Mononuclear cell (primary cell): ENCODE measurements around the gene DAPK1. TPM values are rescaled to one million over a fixed set of nuclear protein-coding genes. Genes with fewer than 3 reads are reported as not detected.

Source experiments
- H3K27me3 ChIP-seq: 2 replicates; pipeline ENCODE4 v1.6.0; 2011; ENCODE audit warnings: low read length, control low read depth; ENCODE audit not compliant: insufficient read depth
- H3K4me1 ChIP-seq: 2 replicates; pipeline ENCODE4 v1.5.1; 2011; ENCODE audit warnings: mild to moderate bottlenecking, low read length, control low read depth; ENCODE audit not compliant: insufficient read depth
- H3K4me3 ChIP-seq: 2 replicates; pipeline ENCODE4 v1.5.1; 2011; ENCODE audit warnings: mild to moderate bottlenecking, low read length, moderate library complexity
- H3K9me3 ChIP-seq: 2 replicates; pipeline ENCODE4 v1.5.1; 2011; ENCODE audit warnings: low read depth, mild to moderate bottlenecking, control low read depth, low read length
- total RNA-seq: library from RNA; depleted of rRNA; stranded (reverse); fragments of >200 nt; gene quantifications from one replicate; pipeline ENCODE4 v1.2.3, GENCODE V29; 2012

Gene DAPK1
- total RNA-seq, 1 donor: 21.8 TPM

DNA sequence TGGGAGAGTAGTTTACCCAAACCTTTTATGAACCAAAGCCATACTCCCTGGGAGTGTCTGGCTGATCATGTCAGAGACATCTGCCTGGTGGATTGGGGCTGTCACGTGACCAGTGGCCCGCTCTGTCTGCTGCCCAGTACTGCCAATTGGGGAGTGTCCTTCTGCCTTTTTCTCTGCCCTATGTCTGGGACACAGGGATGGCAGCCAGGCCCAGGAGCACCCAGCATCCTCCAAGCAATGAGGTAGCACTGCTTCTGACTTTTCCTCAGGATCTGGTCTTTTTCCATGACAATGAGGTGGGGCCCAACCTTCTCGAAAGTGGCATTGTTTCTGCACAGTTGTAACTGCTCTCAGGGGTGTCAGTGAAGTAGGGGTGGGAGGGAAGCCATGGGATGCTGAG is 21.8 kb downstream of the DAPK1 start:
- H3K4me3 ChIP-seq: no peak overlapping the region
- H3K9me3 ChIP-seq: no peaks in the 10 kb centered on the region
- no peaks in the 10 kb centered on the region for H3K27me3 ChIP-seq
- peaks cover 59% of the 10 kb centered on the region for H3K4me1 ChIP-seq

DNA sequence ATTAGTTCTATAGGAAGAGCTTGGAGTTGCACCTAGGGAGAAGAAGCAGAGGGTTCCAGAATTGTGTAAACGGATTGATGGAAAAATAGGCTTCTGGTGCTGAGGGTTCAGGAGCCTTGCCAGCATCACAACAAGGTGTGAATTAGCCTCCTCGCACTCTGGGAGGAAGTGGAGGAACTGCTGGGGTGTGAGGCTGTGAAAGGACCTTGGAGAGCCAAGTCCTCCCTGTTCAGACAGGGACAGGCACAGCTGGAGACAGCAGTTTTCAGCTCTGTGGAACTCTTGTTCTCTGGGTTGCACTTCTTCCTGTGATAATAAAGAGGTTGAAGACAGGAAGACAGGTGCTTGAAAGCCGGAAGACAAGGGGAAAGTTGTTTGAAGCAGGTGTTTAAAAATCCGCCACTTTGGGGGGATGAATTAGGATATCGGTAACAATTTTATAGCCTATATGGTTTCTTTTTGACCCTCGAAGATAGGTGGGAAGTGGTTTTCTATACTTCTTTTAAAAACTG is 22.6 kb downstream of the DAPK1 start:
- Histone ChIP-seq H3K9me3 (no peaks in the 10 kb centered on the region), H3K4me1 (peaks cover 52% of the 10 kb centered on the region), H3K4me3 (no peak overlapping the region), H3K27me3 (no peaks in the 10 kb centered on the region)

DNA sequence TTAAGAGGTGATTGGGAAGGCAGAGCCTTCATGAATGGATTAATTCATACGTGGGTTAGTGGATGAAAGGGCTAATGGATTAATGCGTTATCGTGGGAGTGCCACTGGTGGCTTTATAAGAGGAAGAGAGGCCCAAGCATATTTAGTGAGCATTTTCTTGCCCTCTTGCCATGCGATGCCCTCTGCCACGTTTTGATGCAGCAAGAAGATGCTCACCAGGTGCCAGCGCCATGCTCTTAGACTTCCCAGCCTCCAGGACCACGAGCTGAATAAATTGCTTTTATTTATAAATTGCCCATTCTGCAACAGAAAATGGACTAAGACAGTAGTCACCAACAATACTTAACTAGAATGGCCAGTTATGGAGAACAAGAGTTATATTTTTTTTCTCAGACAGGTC is 24.2 kb downstream of the DAPK1 start:
- peaks cover 36% of the 10 kb centered on the region for H3K4me1 ChIP-seq
- H3K9me3 ChIP-seq: no peaks in the 10 kb centered on the region
- no peak overlapping the region for H3K4me3 ChIP-seq
- no peaks in the 10 kb centered on the region for H3K27me3 ChIP-seq

DNA sequence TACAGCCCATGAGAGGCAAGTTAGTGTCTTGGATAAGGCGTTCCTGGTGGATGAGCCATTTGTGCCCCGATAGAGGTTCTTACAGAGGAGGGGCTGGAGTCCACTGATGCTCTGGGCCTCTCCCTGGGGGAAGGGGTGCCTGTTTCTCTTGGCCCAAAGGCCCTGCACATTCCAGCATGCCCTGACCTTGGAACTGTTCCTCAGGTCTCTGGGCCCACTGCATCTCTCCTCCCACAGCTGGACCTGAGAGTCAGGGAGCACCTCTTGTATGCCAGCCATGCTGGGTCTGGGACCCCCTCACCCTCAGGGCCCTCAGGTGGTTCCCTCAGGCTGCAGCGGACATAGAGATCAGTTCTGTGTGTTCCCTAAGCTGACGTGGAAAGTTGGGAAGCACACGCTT is 26.4 kb downstream of the DAPK1 start:
- H3K9me3 ChIP-seq: no peaks in the 10 kb centered on the region
- H3K27me3 ChIP-seq: no peaks in the 10 kb centered on the region
- H3K4me1 ChIP-seq: peaks cover 16% of the 10 kb centered on the region
- no peak overlapping the region for H3K4me3 ChIP-seq

DNA sequence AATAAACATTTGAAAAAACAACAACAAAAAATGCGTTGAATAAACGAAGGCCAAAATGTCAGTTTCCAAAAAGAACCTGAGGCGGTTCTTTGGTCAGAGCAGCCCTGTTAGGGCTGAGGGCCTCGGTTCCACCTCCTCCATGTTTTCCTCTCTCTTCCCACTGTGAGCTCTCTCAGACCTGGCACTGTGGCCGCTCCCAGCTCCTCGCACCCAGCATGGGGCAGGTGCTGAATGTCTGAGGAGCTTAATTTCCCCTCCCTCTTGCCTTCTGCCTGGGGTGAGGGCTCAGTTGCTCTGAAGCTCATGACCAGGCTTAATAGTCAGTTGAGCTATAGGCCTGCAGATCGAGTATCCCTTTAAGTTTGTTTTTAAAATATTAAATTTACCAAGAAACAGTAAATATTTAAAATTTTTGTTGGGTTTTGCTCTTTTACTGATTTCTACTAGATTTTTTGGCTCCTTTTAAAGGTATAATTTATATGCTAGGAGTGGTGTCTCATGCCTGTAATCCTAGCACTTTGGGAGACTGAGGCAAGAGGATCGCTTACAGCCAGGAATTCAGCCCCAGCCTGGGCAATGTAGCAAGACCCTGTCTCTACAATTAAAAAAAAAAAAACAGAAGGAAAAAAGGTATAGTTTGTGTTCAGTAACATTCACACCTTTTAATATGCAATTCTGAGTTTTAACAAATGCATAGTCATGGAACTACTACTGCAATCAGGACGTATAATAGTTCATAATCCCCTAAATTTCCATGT is 28.1 kb downstream of the DAPK1 start:
- H3K9me3 ChIP-seq: no peaks in the 10 kb centered on the region
- H3K4me1 ChIP-seq: peaks cover 20% of the 10 kb centered on the region
- no peaks in the 10 kb centered on the region for H3K27me3 ChIP-seq
- H3K4me3 ChIP-seq: no peak overlapping the region

DNA sequence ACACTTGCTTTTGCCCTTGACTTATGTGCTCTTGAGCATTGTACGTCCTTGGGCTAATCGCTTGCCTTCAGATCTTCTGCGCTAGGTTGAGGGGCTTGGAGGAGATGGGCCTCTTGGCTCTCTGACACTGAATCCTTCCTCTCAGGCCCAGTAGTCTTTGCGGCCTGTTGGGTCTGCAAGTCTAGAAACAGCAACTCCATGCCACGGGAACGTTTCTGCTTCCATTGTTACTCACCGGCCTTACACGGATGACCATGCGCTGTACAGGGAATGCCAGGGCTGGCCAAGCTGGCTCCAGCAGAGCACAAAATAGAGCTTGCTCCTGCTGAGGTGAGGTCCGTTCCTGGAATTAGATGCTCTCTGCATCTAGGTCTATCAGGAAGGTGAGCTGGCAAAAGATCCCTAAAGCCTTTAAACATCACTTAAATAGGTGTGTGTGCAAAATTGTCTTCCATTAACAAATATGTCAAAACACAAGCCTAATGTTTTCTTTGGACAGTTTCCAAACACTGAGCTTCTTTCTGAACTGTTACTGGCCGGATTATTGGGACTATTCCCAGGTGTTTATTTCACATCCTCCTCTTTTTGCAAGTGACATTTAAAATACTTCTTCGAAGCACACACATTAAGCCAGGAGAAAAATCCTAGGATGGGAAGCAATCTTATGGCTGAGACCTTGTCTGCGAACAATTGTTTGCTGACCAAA is 29.7 kb downstream of the DAPK1 start:
- H3K27me3 ChIP-seq: no peaks in the 10 kb centered on the region
- peaks cover 25% of the 10 kb centered on the region for H3K4me1 ChIP-seq
- no peak overlapping the region for H3K4me3 ChIP-seq
- no peaks in the 10 kb centered on the region for H3K9me3 ChIP-seq

DNA sequence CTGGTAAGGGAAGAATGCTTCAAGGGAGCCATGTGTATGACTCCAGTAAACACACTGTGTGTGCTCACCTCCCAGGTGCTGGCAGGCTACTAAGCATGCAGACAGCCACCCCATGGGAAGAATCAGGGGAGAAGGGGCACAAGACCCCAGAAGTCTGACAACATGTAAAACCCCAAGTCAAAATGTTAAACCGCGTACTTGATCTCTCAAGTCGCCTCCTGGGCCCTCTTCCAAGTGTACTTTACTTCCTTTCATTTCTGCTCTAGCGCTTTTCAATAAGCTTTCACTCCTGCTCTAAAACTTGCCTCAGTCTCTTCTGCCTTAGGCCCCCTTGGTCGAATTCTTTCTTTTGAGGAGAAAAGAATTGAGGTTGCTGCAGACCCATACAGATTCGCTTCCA is 31.3 kb downstream of the DAPK1 start:
- Histone ChIP-seq H3K27me3 (no peaks in the 10 kb centered on the region), H3K9me3 (no peaks in the 10 kb centered on the region), H3K4me3 (no peak overlapping the region), H3K4me1 (peaks cover 25% of the 10 kb centered on the region)

DNA sequence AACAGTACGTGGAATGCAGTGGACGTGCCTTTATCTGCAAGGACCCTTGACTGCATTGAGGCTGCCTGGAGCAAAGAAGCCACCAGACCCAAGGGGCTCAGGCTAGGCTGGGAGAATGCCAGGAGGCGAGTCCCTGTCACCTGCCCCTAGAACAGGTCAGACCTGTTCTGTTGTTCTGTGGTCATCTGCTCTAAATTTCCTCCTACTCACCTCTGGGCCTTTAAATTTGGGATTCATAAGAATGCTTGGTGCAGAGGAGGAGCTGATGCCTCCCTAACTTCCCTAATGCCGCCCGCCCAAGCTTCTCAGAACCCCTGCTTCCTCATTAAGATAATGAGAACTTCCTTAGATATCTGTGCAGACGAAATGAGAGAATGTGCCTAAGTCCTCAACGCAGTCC is 32.0 kb downstream of the DAPK1 start:
- Histone ChIP-seq H3K27me3 (no peaks in the 10 kb centered on the region), H3K9me3 (no peaks in the 10 kb centered on the region), H3K4me3 (no peak overlapping the region), H3K4me1 (peaks cover 25% of the 10 kb centered on the region)

DNA sequence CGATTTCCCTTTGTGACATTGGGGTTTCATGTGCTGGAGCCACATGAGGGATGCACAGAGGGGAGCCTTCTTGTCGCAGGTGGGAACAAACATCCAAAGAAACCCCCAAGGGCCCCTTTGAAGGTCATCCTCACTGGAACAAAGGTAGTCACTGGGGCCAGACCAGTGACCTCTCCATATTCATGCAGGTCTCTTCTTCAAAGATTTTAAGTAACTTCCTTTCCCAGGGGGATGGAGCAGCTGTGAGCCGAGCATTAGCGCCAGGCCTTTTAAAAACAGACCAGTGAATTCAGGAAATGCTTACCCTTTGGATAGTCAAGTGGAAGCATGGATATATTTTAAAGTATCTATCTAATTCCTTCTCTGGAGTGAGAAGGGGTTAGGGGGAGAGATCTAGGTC is 33.0 kb downstream of the DAPK1 start:
- Histone ChIP-seq H3K27me3 (no peaks in the 10 kb centered on the region), H3K4me3 (no peak overlapping the region), H3K9me3 (no peaks in the 10 kb centered on the region)

DNA sequence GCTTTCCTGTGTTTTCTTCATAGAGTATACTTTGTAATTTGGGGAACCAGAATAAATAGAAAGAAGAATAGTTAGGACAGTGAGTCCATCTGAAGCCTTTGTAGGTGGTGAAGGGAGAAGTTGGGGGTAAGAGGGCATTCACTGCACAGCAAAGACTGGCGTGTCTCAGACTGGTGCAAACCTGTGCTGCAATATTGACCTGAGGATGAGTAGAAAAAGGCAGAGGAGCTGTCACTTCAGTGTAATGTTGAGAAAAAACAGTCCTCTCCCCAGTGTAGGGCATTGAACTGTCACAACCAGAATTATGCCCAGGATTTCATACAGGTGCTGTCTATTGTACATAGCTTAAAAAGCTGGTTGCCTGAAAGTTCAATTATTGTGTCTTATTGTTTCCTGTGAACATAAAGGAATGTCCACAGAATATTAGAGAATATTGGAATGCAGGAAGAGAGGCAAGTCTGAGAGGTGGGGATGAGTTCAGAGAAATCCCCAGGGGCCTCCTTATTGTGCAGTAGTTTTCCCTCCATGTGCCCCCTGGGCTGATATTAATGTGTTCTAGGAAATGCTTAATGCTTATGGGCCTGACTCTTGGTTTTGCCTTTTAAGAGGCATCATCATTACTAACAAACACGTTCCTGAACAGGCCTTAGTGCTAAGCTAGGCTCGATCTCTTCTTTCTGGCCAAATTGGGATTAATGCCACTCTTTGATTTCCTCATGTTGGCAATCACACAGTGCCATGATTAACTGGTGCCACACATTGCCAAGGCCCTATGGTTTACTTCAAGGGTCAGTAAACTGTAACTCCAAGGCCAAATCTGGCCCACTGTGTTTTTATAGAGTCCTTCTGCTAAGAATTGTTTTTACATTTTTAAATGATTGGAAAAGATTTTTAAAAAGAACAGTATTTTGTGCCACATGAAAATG is 34.0 kb downstream of the DAPK1 start:
- Histone ChIP-seq H3K4me3 (no peak overlapping the region), H3K4me1 (peaks cover 29% of the 10 kb centered on the region), H3K27me3 (no peaks in the 10 kb centered on the region)

More for the DNA sequence above, 33.0 kb downstream of the DAPK1 start:
- peaks cover 25% of the 10 kb centered on the region for H3K4me1 ChIP-seq

DNA sequence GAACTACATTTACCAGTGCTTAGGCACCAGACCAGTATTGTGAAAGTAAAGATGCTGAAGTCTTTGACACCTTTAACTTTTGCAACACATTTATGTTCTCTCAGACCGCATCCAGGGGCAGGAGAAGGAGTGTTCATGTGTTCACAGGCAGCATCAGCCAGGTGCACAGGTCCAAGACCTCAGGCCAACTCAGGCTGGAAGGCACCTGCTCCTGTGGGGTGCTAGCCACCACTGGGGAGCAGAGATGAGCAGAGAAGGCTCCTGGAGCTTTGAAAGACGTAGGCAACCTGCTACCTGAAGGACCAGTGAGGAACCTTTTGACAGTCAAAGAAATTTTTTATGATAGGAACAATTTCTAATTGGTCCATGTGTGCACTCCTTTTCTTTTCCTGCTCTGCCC is 35.6 kb downstream of the DAPK1 start:
- H3K9me3 ChIP-seq: no peaks in the 10 kb centered on the region
- no peaks in the 10 kb centered on the region for H3K27me3 ChIP-seq
- peaks cover 29% of the 10 kb centered on the region for H3K4me1 ChIP-seq
- H3K4me3 ChIP-seq: no peak overlapping the region

More for the DNA sequence above, 34.0 kb downstream of the DAPK1 start:
- H3K9me3 ChIP-seq: no peaks in the 10 kb centered on the region

DNA sequence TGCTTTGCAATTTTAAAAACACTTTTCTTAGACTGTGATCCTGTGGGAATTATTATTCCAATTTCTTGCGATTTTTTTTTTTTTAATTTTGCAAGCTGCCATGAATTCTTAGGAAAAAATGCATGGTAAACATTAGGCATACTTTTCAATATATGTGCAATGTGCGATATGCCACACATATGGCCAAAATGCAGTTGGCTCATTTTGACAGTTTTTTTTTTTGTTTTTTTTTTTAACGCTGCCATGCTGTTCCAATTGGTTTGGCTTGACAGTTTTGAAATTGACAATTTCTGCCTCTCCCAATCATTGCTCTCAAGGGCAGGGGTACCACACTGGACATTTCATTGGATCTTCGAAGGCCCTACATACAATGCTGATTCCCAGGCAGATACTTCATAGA is 36.4 kb downstream of the DAPK1 start:
- no peaks in the 10 kb centered on the region for H3K27me3 ChIP-seq
- H3K4me1 ChIP-seq: peaks cover 26% of the 10 kb centered on the region
- H3K9me3 ChIP-seq: no peaks in the 10 kb centered on the region
- no peak overlapping the region for H3K4me3 ChIP-seq

DNA sequence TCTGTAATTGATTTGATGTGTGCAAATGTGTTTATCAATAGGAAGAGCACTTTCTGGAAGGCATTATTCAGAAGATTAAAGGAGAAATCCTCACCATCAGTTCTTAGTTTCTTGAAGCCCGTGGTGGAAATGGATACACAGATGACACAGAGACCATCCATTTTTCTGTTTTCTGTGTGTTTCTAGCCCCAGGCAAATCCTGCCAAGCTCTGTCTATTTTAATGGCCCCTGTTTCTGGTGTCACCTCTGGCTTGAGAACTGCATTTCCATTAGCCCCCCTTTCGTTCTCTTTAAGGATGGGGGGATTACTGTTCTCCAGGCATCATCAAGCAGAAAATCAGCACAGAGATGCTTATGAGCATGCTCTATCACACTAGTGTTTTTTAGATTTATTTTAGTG is 37.3 kb downstream of the DAPK1 start:
- Histone ChIP-seq H3K9me3 (no peaks in the 10 kb centered on the region), H3K27me3 (no peaks in the 10 kb centered on the region), H3K4me3 (no peak overlapping the region), H3K4me1 (peaks cover 17% of the 10 kb centered on the region)

DNA sequence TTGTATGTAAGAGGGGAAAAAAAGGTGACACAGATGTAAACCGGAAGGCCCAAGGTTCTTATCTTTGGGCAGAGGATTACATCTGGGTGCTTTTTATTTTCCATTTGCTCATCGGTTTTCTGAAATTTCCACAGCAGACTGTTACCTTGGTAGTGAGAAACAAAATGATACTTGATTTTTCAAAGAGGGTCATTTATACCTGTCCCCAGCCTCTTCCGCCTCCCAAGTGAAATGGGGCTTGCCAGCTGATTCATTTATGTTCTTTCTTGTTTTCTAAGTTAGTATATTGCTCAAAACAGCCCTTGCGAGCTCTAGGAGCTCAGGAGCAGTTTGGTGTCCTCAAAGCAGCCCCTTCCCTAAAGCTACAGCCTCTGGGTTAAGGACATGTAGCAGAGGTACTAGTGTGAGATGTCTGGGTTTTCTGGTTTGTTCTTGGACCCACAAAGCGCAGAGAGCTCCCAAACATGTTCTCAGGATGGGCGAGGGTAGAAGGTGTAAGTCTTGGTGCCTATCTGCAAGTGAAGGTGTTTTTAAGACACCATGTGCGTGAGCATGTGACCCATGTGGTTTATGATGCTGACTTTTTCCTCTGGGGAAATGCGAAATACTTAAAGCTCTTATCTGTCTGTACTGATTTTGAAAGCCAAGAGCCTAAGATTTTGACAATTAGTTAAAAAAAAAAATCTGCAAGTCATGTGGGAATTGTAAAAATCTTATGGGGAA is 38.3 kb downstream of the DAPK1 start:
- no peak overlapping the region for H3K4me3 ChIP-seq
- H3K4me1 ChIP-seq: peaks cover 6% of the 10 kb centered on the region
- no peaks in the 10 kb centered on the region for H3K27me3 ChIP-seq
- no peaks in the 10 kb centered on the region for H3K9me3 ChIP-seq
